GM18951 (cell line): ENCODE measurements around the gene BMP2.

Experiments used
- POLR2A ChIP-seq: IDR thresholded peaks from 4 replicates; pipeline ENCODE4 v1.6.1; 2011; ENCODE audit warnings: mild to moderate bottlenecking; ENCODE audit not compliant: insufficient read length, insufficient read depth; ENCODE audit errors: extremely low read depth
- in situ Hi-C: fragments of 300-500 bp; cut with MboI; formaldehyde crosslinking; loops from one replicate; pipeline ENCODE4 v1.12.0; 2022; ENCODE audit warnings: low sequenced_read_pairs, mixed read lengths, inconsistent platforms; ENCODE audit not compliant: unreplicated experiment

The BMP2 gene

DNA sequence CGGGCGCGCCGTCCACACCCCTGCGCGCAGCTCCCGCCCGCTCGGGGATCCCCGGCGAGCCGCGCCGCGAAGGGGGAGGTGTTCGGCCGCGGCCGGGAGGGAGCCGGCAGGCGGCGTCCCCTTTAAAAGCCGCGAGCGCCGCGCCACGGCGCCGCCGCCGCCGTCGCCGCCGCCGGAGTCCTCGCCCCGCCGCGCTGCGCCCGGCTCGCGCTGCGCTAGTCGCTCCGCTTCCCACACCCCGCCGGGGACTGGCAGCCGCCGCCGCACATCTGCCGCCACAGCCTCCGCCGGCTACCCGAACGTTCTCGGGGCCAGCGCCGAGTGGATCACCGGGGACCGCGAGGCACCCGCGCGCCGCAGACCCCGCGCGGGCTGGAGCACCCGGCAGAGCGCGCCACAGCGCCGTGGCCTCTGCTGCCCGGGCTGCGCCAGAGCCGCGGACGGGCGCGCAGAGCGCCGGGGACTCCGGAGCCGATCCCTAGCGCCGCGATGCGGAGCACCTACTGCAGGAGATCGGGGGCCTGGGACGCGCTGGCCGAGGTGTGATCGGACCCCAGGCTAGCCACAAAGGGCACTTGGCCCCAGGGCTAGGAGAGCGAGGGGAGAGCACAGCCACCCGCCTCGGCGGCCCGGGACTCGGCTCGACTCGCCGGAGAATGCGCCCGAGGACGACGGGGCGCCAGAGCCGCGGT, at the start of gene BMP2:
BMP2 (plus strand) TSS at position 151 of the 692 bp plus-strand sequence. CDS start 2,441 bp downstream, outside the sequence.
- TF ChIP-seq POLR2A = peak; percentile 69
- in situ Hi-C loops = no loop called here

GRCh38 chr20:6718662-6719368, 48.7 kb upstream of the BMP2 start:
- in situ Hi-C loops = no loop called here
- no peak for TF ChIP-seq POLR2A

DNA sequence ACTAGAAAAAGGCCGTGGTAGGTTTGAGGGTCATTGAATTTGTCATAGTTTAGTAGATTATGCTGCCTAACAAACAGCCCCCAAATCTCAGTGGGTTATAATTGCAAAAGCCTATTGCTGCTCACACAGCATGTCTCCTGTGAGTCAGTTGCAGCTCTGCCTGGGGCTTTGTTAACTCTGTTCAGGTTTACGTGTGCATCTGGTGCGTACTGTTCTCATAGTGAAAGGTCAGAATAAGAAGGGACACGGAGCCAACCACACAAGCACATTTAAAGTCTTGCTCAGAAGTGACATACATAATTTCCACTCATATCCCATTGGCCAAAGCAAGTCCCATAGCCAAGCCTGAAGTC, 48.1 kb upstream of the BMP2 start:
- in situ Hi-C loops = no loop called here
- no peak for TF ChIP-seq POLR2A

DNA sequence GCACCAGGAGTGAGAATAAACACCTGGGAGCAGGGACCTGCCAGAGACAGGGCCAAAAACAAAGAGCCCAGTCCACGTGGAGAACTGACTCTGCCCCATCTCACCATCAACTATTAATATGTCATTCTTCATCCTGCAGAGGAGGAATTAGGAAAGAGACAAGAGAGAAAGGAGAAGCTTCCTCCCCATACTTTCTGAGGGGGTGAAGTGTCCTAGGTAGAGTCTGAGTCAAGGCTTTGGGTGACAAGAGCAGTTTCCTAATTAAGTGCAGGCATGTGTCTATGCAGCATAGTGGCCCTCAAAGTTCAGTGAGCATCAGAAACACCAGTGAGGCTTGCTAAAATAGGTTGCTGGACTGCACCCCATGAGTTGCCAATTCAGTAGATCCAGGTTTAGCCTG, 40.7 kb upstream of the BMP2 start:
- TF ChIP-seq POLR2A = no peak
- in situ Hi-C loops = no loop called here

DNA sequence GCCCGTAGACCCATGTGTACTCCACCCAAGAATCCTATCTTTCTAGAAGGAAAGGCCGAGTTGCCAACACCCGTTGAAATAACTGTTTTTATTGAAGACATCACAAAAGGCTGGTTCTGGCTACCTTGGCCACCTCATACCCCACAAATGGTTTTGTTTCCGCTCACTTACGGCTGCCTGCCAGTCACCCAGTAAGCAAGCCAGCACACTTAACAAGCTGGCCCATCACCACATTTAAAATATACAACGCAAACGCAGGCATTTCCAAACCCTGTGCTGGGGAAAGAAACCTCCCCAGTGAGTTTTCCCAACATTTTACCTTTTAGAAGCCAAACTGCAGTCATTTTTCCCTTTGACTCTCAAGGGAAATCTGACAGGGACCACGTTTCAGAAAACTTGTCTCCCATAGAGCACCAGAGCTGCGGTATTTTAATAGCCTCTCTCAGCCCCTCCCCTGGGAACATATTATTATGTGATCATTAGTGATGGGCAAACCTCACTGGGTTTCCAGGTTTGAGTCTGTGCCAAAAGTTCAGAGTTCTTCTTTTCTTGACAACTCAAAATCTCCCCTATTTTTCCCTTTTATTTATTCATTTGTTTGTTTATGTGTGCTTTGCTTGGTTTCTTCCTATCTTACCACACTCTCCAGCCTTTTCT, 36.7 kb upstream of the BMP2 start:
- in situ Hi-C loops = no loop called here
- no peak for TF ChIP-seq POLR2A

DNA sequence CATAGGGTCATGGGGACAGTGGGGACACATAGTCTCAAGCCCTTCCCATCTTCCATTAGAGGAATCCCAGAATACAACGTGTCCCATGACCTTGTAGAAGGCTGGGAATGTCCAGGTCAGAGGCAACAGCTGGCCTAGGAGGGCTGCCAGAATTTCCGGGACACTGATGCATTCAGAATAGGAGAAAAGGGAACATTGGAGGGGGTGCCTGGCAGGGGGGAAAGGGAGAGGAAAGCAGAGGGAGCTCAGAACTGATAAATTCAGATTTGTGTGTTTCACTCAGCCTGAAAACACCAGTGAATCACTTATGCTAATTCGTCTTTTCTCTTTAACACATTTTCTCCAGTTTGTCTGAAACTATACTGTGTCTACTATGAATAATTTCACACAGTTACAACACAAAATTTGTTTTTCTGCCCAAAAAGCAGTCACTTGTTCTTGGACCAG, 35.5 kb upstream of the BMP2 start:
- no peak for TF ChIP-seq POLR2A
- in situ Hi-C loops = no loop called here

GRCh38 chr20:6732851-6733250, 34.6 kb upstream of the BMP2 start:
- in situ Hi-C loops = no loop called here
- no peak for TF ChIP-seq POLR2A

DNA sequence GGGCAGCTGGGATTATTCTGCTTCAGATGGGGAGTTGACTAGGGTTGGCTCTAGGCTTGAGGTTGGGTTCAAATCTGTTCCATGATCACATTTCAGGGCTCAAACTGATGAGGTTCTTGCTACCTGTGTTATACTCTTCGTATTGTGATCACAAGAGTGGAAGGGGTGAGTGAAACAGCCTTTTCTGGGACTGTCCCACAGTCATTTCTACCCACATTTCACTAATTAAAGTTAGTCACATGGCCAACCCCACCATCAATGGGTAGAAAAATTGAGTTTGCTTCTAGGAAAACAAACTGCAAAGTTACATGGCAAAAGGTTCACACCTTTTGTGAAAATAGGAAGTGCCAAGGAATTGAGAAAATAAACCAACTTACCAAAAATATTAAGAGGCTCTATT, 33.5 kb upstream of the BMP2 start:
- TF ChIP-seq POLR2A = no peak
- in situ Hi-C loops = no loop called here

- no peak for TF ChIP-seq POLR2A
- in situ Hi-C loops = no loop called here
These were observed 31.3 kb upstream of the BMP2 start for GRCh38 chr20:6735942-6736845.

GRCh38 chr20:6739406-6739805, 28.1 kb upstream of the BMP2 start:
- in situ Hi-C loops = no loop called here
- no peak for TF ChIP-seq POLR2A

DNA sequence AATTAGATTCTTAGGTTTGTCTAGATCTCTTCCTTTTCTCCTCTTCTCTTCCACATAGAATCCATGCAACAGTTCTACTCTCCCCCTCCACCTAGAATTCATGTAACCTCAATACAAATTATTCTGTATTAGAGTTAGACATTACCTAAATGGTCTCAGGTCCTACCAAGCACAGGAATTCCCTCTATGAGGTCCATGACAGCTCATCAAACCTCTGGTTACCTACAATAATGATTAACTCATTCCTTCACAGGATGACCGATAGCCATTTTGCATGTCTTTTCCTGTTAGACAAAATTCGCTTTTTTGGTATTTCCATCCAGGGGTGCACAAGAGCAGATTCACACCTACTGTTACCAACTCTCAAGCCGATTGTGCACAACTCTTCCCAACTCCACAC, 27.4 kb upstream of the BMP2 start:
- in situ Hi-C loops = no loop called here
- TF ChIP-seq POLR2A = no peak

- TF ChIP-seq POLR2A = no peak
- in situ Hi-C loops = no loop called here
These were observed 23.3 kb upstream of the BMP2 start for GRCh38 chr20:6744180-6744579.

- no peak for TF ChIP-seq POLR2A
- in situ Hi-C loops = no loop called here
These were observed 22.7 kb upstream of the BMP2 start for GRCh38 chr20:6744805-6745204.
